Measurements from ENCODE around the gene LYRM4. TPM values are rescaled to one million over a fixed set of nuclear protein-coding genes. Genes with fewer than 3 reads are reported as not detected.

The LYRM4 gene
- total RNA-seq, 1 experiment from 2014 or later, result 52.8 TPM

DNA sequence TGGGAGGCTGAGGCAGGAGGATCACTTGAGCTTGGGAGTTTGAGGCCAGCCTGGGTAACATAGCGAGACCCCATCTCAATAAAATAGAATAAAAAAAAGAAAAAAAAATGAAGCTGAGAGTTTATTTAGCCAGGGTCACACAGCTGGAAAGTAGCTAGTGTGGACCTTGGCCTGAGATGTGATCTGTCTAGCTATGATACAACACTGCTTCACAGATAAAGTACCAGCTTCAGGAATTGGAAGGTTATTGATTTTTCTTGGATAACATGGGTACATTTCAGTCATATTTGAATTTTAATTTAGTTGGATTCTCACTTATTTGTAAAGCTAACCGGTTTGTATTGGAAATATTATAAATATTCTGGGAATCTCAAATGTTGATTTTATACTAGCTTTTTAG is 5.7 kb upstream of the LYRM4 start:
- intact Hi-C loops (cut with micrococcal nuclease; ENCODE audit: unreplicated experiment), result no loop called here
- Histone ChIP-seq H3K36me3 (ENCODE audit: control insufficient read depth, insufficient read depth, low read length) (no peaks in the 10 kb centered on the region), H3K9me3 (no peaks in the 10 kb centered on the region), H3K4me1 (no peaks in the 10 kb centered on the region), H3K4me3 (ENCODE audit: low read depth, low read length) (no peak overlapping the region), H3K27me3 (replicated peaks; ENCODE audit: control insufficient read depth, insufficient read depth, low read length) (no peaks in the 10 kb centered on the region)
- CTCF ChIA-PET, result no interaction called here
- TF ChIP-seq, protein P1, sequence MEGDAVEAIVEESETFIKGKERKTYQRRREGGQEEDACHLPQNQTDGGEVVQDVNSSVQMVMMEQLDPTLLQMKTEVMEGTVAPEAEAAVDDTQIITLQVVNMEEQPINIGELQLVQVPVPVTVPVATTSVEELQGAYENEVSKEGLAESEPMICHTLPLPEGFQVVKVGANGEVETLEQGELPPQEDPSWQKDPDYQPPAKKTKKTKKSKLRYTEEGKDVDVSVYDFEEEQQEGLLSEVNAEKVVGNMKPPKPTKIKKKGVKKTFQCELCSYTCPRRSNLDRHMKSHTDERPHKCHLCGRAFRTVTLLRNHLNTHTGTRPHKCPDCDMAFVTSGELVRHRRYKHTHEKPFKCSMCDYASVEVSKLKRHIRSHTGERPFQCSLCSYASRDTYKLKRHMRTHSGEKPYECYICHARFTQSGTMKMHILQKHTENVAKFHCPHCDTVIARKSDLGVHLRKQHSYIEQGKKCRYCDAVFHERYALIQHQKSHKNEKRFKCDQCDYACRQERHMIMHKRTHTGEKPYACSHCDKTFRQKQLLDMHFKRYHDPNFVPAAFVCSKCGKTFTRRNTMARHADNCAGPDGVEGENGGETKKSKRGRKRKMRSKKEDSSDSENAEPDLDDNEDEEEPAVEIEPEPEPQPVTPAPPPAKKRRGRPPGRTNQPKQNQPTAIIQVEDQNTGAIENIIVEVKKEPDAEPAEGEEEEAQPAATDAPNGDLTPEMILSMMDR (IDR thresholded peaks at IDR 0.05; ENCODE audit: insufficient read depth in 1 of 2, low read depth in 1 of 2, low read length in 1 of 2, severe bottlenecking in 1 of 2, unreplicated experiment in 1 of 2), result no peak
- peaks cover 8% of the 10 kb centered on the region for H3K36me3 Mint-ChIP-seq (ENCODE audit: insufficient read depth, unreplicated experiment)
- no peaks in the 10 kb centered on the region for H3K4me1 Mint-ChIP-seq (ENCODE audit: low read depth, unreplicated experiment)
- no peak for DNase-seq
- POLR2A ChIA-PET, result interaction anchor here (0.6 kb wide), 1 partner anchor 490 kb away, joined by 7 read pairs; no protein-coding TSS in a partner anchor
- no TSS peak for BruUV-seq (replicated peaks)
- no peak overlapping the region for H3K27ac Mint-ChIP-seq (ENCODE audit: unreplicated experiment)
- no peak overlapping the region for H3K4me3 Mint-ChIP-seq (ENCODE audit: unreplicated experiment)
- H3K27me3 Mint-ChIP-seq (ENCODE audit: insufficient read depth, unreplicated experiment), result no peaks in the 10 kb centered on the region
- no peaks in the 10 kb centered on the region for H3K9me3 Mint-ChIP-seq (ENCODE audit: unreplicated experiment)

DNA sequence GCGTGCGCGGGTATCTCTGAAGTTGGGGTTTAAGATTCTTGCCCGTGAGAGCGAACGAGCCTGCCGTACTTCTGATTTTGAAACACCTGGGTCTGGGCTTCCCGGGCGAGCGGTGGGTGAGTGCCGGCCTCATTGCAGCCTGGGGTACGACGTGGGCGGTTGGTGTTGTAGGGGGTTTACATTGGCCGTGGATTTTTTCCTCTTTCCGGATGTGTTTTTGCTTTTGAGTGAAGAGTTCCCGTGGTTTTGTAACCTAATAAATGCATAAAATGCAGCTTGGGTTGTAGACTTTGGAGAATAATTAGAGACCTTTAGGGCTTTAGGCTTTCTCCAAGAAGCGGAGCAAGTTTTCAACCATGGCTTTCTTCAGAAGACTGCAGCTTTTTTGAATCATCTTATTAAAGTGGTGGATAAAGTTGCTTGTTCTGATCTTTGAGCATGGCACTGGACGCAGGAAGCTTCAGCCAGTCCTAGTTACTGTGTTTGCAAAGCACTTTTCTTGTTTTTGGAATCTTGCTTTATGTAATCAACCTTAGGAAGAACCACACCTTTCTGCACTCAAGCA is 877 bp upstream of the LYRM4 start:
- Histone ChIP-seq H3K4me1 (peaks cover 6% of the 10 kb centered on the region; the same call in 1 of the 2 replicates), H3K27me3 (replicated peaks; ENCODE audit: control insufficient read depth, insufficient read depth, low read length) (no peaks in the 10 kb centered on the region), H3K9me3 (no peaks in the 10 kb centered on the region), H3K36me3 (ENCODE audit: control insufficient read depth, insufficient read depth, low read length) (no peaks in the 10 kb centered on the region), H3K4me3 (ENCODE audit: low read depth, low read length) (peak overlapping the region; percentile 91)
- no peak for DNase-seq
- ChIA-PET POLR2A (interaction anchor here (1.1 to 1.2 kb wide), 3 partner anchors 9 to 71 kb away, joined by 3 to 5 read pairs (median 3); no protein-coding TSS in a partner anchor), CTCF (interaction anchor here (0.5 to 0.6 kb wide), 2 partner anchors 42 to 118 kb away, joined by 3 read pairs; no protein-coding TSS in a partner anchor)
- peaks cover 8% of the 10 kb centered on the region for H3K4me1 Mint-ChIP-seq (ENCODE audit: low read depth, unreplicated experiment)
- intact Hi-C loops (cut with micrococcal nuclease; ENCODE audit: unreplicated experiment), result loop anchor here (1.0 to 5.0 kb wide), 2 partner anchors 54 to 118 kb away; no protein-coding TSS in a partner anchor
- no peaks in the 10 kb centered on the region for H3K27me3 Mint-ChIP-seq (ENCODE audit: insufficient read depth, unreplicated experiment)
- TF ChIP-seq, protein P1 (IDR thresholded peaks at IDR 0.05; ENCODE audit: insufficient read depth in 1 of 2, low read depth in 1 of 2, low read length in 1 of 2, severe bottlenecking in 1 of 2, unreplicated experiment in 1 of 2), result no peak
- TSS peak; percentile 74 for BruUV-seq (replicated peaks)
- peak overlapping the region; percentile 100 for H3K27ac Mint-ChIP-seq (ENCODE audit: unreplicated experiment)
- peak overlapping the region; percentile 91 for H3K4me3 Mint-ChIP-seq (ENCODE audit: unreplicated experiment)
- H3K36me3 Mint-ChIP-seq (ENCODE audit: insufficient read depth, unreplicated experiment), result peaks cover 19% of the 10 kb centered on the region
- H3K9me3 Mint-ChIP-seq (ENCODE audit: unreplicated experiment), result no peaks in the 10 kb centered on the region

DNA sequence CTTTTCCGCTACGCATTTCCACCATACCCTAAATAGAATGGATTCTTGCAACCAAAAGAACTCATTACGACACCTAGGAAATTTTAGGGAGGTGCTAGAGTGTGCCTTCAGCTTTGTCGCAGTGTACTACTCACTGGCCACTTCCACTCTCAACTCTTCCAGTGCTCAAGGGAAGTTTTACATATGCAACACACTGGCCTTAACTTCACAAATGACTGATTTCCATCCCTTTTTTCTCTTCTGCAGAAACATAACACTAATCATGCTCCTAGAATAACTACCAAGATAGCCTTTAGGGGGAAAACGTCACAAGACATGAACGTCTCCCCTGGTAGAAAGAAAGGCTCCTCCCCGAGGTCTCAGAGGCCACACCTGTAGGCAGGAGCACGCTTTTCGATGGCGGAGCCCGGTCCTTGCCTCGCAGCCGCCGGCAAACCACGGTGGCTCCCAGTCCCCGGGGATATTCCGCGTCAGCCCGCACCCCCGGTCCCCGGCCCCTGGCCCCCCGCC is 584 bp downstream of the LYRM4 start:
- TF ChIP-seq, protein P1 (IDR thresholded peaks at IDR 0.05; ENCODE audit: insufficient read depth in 1 of 2, low read depth in 1 of 2, low read length in 1 of 2, severe bottlenecking in 1 of 2, unreplicated experiment in 1 of 2), result no peak
- Mint-ChIP-seq H3K27ac (ENCODE audit: unreplicated experiment) (peak overlapping the region; percentile 100), H3K4me3 (ENCODE audit: unreplicated experiment) (peak overlapping the region; percentile 91), H3K4me1 (ENCODE audit: low read depth, unreplicated experiment) (peaks cover 8% of the 10 kb centered on the region), H3K27me3 (ENCODE audit: insufficient read depth, unreplicated experiment) (no peaks in the 10 kb centered on the region), H3K36me3 (ENCODE audit: insufficient read depth, unreplicated experiment) (peaks cover 21% of the 10 kb centered on the region), H3K9me3 (ENCODE audit: unreplicated experiment) (no peaks in the 10 kb centered on the region)
- H3K36me3 ChIP-seq (ENCODE audit: control insufficient read depth, insufficient read depth, low read length), result no peaks in the 10 kb centered on the region
- intact Hi-C loops (cut with micrococcal nuclease; ENCODE audit: unreplicated experiment), result loop anchor here (5.0 kb wide), 1 partner anchor 53 kb away; no protein-coding TSS in a partner anchor
- peak; percentile 80 to 82 for DNase-seq
- POLR2A ChIA-PET, result interaction anchor here (1.1 kb wide), 1 partner anchor 8 kb away, joined by 3 read pairs; no protein-coding TSS in a partner anchor
- peaks cover 6% of the 10 kb centered on the region; the same call in 1 of the 2 replicates for H3K4me1 ChIP-seq
- no peaks in the 10 kb centered on the region for H3K27me3 ChIP-seq (replicated peaks; ENCODE audit: control insufficient read depth, insufficient read depth, low read length)
- no peaks in the 10 kb centered on the region for H3K9me3 ChIP-seq
- BruUV-seq (replicated peaks), result no TSS peak
- CTCF ChIA-PET, result no interaction called here
- peak overlapping the region; percentile 91 for H3K4me3 ChIP-seq (ENCODE audit: low read depth, low read length)

Data from Caco-2 (cell line).